LoVo (cell line): ENCODE data around the gene DAB1.

Experiments used
- DNase-seq: peaks from one replicate; pipeline ENCODE4 v3.0.0-alpha.2; 2016; ENCODE audit warnings: low spot score

Gene DAB1

DNA sequence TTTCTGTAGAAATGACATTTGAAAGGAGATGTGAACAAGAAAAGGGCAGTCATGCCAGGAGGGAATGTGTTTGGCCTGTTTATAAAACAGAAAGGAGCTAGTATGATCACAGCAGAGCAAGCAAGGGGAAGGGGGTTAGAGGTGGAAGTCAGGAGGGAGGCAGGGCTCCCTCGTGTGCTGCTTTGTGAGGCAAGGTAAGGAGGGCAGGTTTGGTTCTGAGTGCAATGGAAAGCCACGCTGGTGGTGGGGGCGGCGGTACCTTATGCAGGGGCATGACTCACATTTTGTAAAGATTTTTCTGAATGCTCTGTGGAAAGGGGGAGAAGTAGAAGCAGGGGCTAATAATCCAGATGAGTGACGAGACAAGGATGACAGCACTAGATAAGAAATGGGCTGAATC, 260.5 kb downstream of the DAB1 start:
- DNase-seq = no peak

DNA sequence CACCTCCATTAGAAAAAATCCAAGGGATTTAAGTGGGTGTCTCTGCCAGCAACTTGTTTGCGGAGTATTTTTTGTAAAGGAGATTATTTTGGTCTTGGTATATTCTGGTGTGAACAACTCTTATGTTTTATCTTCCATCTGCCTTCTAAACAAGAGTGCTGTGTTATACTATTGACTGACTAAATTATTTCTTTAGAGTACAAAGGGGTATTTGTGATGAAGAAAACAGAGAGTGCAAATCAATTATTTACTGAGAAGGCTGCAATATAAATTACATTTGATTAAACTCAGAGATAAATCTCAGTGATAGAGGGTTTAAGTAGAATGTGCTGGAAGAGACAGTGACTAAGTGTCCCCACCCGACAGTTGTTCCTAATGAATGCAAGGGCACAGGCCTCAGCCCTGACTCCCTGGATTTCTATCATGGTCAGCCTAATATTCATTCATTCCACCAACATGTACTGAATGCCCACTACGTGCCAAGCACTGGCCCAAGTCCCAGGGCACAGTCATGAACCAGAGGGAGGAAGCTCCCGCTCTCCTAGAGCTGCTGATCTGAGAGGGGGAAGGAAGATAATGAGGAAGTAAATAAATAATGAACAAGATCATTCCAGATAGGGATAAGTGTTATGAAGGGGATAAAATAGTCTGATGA, 261.1 kb downstream of the DAB1 start:
- no peak for DNase-seq

DNA sequence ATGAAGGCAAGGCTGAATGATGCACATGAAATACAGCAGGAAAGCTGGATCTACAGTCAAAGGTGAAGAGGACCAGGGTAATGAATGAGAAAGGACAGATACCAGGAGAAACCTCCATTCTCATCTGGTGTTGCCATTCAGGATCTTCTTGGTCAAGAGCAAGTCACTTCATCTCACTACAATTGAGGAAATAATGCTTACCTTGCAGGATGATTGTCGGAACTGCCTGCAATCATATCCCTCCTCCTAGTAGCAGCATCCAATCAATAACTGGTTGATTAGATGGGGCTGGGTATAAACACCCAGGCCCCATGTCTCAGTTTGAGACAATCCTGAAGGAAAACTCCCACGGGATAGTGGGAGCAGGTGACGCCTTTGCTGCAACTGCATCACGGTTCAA, 263.3 kb downstream of the DAB1 start:
- DNase-seq = no peak

GRCh38 chr1:57158604-57158998, 265.3 kb downstream of the DAB1 start:
- DNase-seq = no peak

- DNase-seq = no peak
Measured at GRCh38 chr1:57157818-57158603, 265.8 kb downstream of the DAB1 start.

DNA sequence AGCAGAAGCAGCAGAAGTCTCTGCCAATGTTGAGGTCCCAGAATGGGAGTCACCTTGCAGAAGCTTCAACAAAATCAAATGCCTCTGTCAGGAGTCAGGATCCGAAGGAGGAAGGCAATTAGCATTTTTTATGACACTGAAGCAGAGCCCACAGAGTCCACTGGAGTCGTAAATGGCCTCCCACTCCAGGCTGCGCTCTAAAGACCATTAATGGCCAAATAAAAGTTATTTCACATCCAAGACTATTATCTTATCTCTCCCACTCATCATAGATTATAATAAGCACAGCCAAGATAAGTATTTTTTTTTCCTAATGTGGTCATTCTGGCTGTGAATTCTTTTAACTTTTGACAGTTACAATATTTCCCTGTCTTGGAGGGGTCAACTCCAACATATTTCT, 267.0 kb downstream of the DAB1 start:
- DNase-seq = no peak

- no peak for DNase-seq
Measured at GRCh38 chr1:57146100-57146499, 277.8 kb downstream of the DAB1 start.

- DNase-seq = no peak
Measured at GRCh38 chr1:57142999-57143398, 280.9 kb downstream of the DAB1 start.

- DNase-seq = no peak
Measured at GRCh38 chr1:57142169-57142568, 281.7 kb downstream of the DAB1 start.

GRCh38 chr1:57138432-57139078, 285.3 kb downstream of the DAB1 start:
- no peak for DNase-seq

DNA sequence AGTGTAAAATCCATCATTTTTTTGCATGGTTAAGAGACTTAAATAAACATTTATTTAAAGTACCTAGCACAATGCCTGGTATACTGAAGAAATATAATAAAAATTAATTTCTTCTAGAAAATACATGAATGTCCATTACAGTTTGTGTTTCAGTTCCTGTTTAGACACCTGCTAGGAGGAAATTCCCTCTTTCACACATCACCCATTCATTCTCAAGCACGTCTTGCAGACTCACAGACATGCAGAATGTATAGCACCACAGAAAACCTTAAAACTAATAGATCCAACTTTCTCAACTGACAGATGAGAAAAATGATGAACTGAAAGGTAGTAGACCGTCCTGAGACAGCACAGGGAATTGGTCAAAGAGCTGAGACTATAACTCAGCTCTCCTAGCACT, 285.9 kb downstream of the DAB1 start:
- DNase-seq = no peak

- DNase-seq = no peak
Measured at GRCh38 chr1:57134803-57135202, 289.1 kb downstream of the DAB1 start.

- DNase-seq = no peak
Measured at GRCh38 chr1:57133686-57134085, 290.2 kb downstream of the DAB1 start.

- DNase-seq = no peak
Measured at GRCh38 chr1:57132993-57133622, 290.8 kb downstream of the DAB1 start.

GRCh38 chr1:57131701-57132394, 292.0 kb downstream of the DAB1 start:
- DNase-seq = no peak

- DNase-seq = no peak
Measured at GRCh38 chr1:57131257-57131656, 292.6 kb downstream of the DAB1 start.

GRCh38 chr1:57129865-57130264, 294.0 kb downstream of the DAB1 start:
- no peak for DNase-seq

GRCh38 chr1:57127976-57128375, 295.9 kb downstream of the DAB1 start:
- DNase-seq = no peak

- no peak for DNase-seq
Measured at GRCh38 chr1:57124768-57125446, 299.0 kb downstream of the DAB1 start.

DNA sequence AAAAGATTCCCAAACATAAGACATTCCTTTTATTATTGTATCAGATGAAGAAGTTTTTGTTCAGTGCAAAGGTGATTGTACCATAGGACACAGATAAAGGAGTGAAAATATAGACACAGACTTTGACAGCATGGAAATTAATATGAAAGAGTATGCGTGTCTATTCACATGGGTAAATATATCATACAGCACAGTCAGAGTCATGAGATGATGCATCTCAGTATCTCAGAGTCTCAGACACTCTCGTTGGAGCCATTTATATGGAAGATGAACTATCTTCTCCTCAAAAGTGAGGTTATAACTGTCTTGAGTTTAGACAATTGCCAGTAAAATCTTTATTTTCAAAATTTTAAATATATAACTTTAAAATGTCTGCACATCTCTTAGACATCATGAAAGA, 299.7 kb downstream of the DAB1 start:
- no peak for DNase-seq

DNA sequence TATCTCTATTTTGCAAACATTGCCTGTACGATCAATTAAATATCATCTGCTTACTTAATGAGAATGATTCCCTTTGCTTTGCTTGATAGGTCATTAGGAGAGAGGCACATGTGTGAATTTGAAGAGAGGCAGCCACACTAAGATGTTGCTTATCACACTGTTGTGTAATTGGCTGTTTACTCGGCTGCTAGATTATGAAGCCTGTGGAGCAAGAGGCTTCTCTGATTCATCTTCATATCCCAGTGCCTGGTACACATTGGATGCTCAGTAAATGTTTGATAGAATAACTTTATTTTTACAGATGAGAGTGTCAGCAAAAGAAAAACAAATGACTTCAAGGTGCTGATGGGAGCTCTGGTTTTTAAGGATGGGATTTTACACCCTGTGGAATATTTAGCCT, 301.8 kb downstream of the DAB1 start:
- no peak for DNase-seq
